GM21576 (cell line): Measurements from ENCODE around the gene SERPINE2.
"Not testable (repeated sequence)": the region's sequence is repeated elsewhere in the genome, so short reads cannot be mapped to it uniquely, and the experiment has no call there.

Source experiments
- ATAC-seq: cut with Tn5 transposase; IDR thresholded peaks from one replicate; pipeline ENCODE4 v1.9.1; 2021; ENCODE audit warnings: mild to moderate bottlenecking, moderate library complexity; ENCODE audit not compliant: unreplicated experiment

SERPINE2 gene

DNA sequence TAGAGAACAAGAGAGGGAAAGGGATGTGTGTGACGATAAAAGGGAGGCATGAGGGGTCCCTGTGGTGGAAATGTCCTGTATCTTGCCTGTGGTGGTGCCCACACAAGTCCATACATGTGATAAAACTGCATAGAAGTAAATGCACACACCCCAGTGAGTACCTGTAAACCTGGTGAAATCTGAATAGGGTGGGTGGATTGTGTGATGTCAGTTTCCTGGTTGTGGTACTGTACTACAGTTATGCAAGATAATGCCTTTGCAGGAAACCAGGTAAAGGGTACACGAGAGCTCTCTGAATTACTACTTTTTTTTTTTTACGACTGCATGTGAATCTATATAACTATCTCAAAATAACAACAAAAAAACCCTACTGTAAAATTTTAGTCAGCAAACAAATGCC lies 22.1 kb downstream of the SERPINE2 start:
- no peak for ATAC-seq

GRCh38 chr2:224014336-224014735 lies 24.8 kb downstream of the SERPINE2 start:
- no peak for ATAC-seq

DNA sequence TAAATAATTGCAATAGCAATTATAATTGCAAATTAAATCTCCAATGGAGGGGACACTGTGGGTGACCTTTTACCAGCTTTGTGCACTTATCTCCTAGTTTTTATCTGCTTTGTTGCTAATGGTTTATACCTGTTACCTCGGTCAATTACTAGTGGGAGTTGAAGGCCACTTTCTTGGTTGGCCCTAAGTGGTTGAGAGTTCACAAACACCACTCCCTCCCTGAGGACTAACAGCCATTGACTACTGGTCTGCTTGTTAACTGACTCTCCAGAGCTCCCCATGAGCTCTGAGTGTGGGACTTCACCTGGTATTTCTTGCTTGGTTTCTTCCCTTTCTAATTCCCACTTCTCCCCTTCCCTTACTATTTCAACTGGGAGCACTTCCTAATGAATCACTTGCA lies 27.2 kb downstream of the SERPINE2 start:
- no peak for ATAC-seq

- no peak for ATAC-seq
Measured at GRCh38 chr2:224009605-224010315, 29.3 kb downstream of the SERPINE2 start.

GRCh38 chr2:224008702-224009261 lies 30.3 kb downstream of the SERPINE2 start:
- ATAC-seq = no peak

- ATAC-seq = no peak
Measured at GRCh38 chr2:224004105-224004695, 34.9 kb downstream of the SERPINE2 start.

DNA sequence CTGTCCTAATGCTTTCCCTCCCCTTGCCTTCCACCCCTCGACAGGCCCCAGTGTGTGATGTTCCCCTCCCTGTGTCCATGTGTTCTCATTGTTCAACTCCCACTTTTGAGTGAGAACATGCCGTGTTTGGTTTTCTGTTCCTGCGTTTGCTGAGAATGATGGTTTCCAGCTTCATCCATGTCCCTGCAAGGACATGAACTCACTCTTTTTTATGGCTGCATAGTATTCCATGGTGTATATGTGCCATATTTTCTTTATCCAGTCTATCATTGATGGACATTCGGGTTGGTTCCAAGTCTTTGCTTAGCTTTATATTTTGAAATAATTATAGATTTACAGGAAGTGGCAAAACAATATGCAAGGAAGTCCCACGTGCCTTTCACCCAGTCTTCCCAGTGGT lies 38.4 kb downstream of the SERPINE2 start:
- not testable (repeated sequence) for ATAC-seq

DNA sequence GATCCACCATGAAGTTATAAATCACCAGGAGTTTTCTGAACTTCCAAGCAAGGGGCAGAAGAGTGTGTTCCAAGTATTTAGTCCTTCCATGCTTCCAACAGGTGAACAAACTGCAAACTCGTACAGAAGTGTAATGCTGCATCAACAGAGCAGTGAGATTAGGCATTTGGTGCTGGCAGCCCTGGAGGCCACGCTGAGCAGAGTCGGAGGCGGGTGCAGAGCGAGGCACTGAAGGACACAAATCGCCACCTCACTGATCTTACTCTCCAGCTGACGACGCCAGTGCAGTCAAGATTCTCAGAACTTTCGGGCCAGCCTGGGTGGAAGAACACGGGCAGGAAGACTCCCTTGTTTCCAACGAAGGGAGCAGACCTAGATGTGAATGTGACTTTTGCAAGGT lies 39.2 kb downstream of the SERPINE2 start:
- no peak for ATAC-seq

GRCh38 chr2:223998948-223999347 lies 40.1 kb downstream of the SERPINE2 start:
- no peak for ATAC-seq

GRCh38 chr2:223997938-223998337 lies 41.1 kb downstream of the SERPINE2 start:
- ATAC-seq = no peak

GRCh38 chr2:223996391-223996790 lies 42.7 kb downstream of the SERPINE2 start:
- no peak for ATAC-seq

GRCh38 chr2:223995569-223995968 lies 43.5 kb downstream of the SERPINE2 start:
- ATAC-seq = no peak

DNA sequence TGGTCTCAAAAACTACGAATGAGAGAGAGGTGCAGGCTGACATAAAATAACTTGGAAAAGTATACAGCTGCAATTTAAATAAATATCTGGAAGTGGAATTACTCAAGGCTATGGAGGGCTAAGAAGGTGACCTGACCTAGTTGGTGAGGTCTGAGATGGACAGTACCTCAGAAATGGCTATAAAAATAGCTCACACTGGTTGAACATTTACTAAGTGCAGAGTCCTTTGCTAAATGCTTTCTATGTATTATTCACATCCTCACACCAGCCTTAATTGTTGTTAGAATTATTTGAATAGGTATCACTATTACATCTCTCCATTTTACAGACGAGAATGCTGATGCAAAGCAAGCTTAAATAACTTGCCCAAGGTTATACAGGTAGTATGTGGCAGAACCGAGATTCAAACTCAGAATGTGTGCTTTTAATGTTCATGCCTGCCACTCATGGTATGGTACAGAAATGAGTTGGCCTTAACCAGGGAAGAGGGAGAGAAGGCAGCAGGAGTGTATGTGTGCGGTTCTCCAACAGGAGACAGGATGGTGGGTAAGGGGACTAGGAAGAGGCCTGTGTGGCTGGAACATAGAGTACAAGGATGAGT lies 44.4 kb downstream of the SERPINE2 start:
- ATAC-seq = no peak

DNA sequence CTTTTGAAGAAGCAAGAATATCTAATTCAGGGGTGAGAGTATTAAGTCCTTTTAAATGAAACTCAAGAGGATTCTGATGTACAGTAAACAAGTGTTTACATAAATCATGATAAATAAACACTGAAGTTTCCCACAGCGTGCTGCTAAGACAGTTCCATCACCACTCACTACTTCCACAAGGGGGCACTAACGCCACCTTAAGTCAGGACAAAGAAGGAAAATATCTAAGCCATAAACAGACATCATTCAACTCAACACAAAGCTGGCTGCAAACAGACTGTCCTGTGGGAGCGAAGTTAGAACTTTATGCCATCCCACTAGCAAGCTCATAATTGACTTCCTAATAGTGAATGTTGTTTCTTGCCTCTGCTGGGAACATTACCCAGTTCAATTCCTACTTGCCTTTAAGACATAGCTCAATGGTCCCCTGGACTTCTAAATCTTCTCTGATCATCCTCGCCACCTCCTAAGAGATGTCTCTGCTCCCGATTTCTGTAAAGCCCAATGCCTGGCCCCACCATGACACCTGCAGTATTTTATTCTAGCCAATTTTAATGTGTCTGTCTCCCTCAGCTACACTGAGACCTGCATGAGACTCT lies 45.4 kb downstream of the SERPINE2 start:
- ATAC-seq = peak; percentile 71

- ATAC-seq = no peak
Measured at GRCh38 chr2:223991611-223992010, 47.5 kb downstream of the SERPINE2 start.

DNA sequence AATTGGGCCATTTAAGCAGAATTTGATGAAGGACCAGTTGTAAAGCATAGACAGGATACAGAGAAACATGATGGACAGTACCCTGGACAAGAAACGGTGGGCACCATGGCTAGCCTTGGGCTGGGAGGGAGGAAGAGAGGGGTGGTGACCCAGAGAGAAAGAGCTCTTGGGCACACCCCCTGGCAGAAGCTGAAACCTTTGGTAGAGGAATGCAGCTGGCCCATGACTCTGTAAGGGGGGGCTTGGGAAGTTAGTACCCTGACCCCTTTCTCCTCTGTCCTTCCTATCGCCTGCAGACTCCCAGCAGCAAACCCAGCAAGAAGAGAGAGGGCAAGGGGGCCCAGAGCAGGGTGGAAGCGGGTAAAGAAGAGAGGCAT lies 49.2 kb downstream of the SERPINE2 start:
- ATAC-seq = no peak

DNA sequence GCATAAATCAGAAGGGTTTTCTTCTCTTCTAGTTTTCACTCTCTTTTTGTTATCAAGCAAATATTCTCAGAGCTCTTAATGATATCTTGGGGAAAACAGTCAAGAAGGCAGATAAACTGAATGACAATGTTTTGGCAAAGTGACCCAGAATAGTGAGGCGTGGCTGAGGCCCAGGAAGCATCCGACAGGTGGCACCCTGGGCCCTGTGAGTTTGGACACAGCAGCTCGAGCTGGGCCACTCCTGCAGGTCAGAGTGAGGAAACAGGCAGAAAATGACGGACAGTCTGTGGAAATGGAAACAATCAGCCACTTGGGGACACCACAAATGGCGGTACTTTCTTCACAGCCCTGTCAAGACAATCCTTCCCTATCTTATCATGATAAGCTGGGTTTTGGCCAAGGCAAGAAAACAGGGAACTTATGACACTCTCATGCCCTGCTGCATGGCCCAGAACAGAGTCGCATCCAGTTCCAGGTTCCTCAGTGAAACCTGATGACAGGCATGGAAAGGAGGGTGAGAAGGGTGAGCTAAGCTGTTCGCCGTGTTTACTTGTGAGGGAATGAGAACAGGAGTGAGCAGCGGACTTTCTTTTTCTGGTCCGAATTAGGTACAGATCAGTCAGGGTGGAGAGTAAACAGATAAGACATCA lies 49.8 kb downstream of the SERPINE2 start:
- no peak for ATAC-seq

DNA sequence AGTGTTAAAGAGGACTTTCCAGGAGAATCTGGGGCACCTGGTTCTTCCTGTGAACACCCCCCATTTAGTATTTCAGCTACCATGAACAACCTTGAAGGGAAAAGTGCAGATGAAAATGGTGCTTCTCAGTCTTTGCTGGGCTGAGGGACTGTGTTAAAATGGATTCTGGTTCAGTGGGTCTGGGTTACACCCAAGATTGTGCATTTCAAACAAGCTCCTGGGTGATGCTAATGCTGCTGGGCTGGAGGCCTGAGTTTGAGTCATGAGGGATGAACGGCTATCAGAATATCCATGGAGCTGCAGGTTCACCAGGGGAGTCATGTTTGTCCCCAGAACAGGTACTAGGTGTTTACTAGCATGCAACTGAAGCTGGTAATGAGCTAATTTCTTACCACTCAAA lies 57.8 kb downstream of the SERPINE2 start:
- no peak for ATAC-seq

GRCh38 chr2:223980803-223981202 lies 58.3 kb downstream of the SERPINE2 start:
- ATAC-seq = no peak

DNA sequence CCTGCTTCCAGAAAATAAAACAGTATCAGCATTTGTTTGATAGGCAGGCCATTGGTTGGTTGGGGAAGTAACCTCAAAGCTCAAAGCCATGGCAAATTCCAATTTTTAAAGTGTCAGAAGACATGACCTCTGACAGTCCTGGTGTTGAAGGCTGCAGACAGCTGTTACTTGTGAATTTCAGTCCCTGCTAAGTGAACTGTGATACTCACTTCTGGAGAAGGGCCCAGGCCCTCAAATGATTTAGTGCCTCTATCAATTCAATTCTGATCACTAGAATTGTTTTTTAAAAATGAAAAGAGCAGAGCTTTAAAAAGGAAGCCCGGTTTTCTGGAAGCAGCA lies 58.7 kb downstream of the SERPINE2 start:
- no peak for ATAC-seq

- ATAC-seq = no peak
Measured at GRCh38 chr2:223979730-223980396, 59.2 kb downstream of the SERPINE2 start.
